ENCODE measurements around the gene FAM184A. TPM values are rescaled to one million over a fixed set of nuclear protein-coding genes. Genes with fewer than 3 reads are reported as not detected.

Gene FAM184A
- total RNA-seq, 1 experiment from 2014 or later = 13.3 TPM

DNA sequence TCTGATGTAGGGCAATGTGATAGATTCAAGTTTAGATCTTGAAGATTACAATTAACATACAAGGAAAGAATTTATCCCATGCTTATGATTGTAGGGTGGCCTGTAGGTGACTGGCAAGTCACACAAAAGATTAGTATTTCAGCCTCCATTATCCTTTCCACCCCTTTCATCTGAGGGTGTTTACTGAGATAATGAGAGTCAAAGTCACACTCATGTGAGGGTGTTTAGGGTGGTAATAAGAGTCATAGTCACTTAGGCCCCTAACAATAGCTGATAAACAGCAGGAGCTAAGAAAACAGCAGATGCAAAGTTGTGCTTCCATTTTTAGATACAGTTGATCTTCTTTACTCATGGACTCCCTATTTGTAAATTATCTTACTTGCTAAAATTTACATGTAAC lies 11.4 kb downstream of the FAM184A start:
- Mint-ChIP-seq H3K36me3 (no peaks in the 10 kb centered on the region), H3K27me3 (ENCODE audit: low read depth) (no peaks in the 10 kb centered on the region), H3K27ac (no peak overlapping the region), H3K4me1 (no peaks in the 10 kb centered on the region; the same call in 1 of the 2 replicates), H3K9me3 (no peaks in the 10 kb centered on the region), H3K4me3 (no peak overlapping the region)
- DNase-seq (ENCODE audit: low spot score) (no peak), ATAC-seq (no peak)
- TF ChIP-seq SP1 (CRISPR knock-in tag; conservative IDR thresholded peaks at IDR 0.05) (no peak), GRHL2 (CRISPR knock-in tag; IDR thresholded peaks at IDR 0.05; ENCODE audit: insufficient replicate concordance, severe bottlenecking) (no peak), ZNF416 (CRISPR knock-in tag; IDR thresholded peaks at IDR 0.05) (no peak), NR1H2 (CRISPR knock-in tag; IDR thresholded peaks at IDR 0.05) (no peak), NR3C1 (CRISPR knock-in tag; conservative IDR thresholded peaks at IDR 0.05; ENCODE audit: low read depth) (no peak), ZNF263 (CRISPR knock-in tag; IDR thresholded peaks at IDR 0.05; ENCODE audit: low read depth) (no peak), ZNF317 (CRISPR knock-in tag; IDR thresholded peaks at IDR 0.05; ENCODE audit: borderline replicate concordance, low read depth) (no peak), GABPB1 (CRISPR knock-in tag; IDR thresholded peaks at IDR 0.05) (no peak), IRF2 (CRISPR knock-in tag; IDR thresholded peaks at IDR 0.05; ENCODE audit: borderline replicate concordance, low read depth) (no peak), MXD4 (CRISPR knock-in tag; IDR thresholded peaks at IDR 0.05; ENCODE audit: borderline replicate concordance) (no peak), RELA (CRISPR knock-in tag; IDR thresholded peaks at IDR 0.05; ENCODE audit: borderline replicate concordance) (no peak)
- TF ChIP-seq, protein P1, sequence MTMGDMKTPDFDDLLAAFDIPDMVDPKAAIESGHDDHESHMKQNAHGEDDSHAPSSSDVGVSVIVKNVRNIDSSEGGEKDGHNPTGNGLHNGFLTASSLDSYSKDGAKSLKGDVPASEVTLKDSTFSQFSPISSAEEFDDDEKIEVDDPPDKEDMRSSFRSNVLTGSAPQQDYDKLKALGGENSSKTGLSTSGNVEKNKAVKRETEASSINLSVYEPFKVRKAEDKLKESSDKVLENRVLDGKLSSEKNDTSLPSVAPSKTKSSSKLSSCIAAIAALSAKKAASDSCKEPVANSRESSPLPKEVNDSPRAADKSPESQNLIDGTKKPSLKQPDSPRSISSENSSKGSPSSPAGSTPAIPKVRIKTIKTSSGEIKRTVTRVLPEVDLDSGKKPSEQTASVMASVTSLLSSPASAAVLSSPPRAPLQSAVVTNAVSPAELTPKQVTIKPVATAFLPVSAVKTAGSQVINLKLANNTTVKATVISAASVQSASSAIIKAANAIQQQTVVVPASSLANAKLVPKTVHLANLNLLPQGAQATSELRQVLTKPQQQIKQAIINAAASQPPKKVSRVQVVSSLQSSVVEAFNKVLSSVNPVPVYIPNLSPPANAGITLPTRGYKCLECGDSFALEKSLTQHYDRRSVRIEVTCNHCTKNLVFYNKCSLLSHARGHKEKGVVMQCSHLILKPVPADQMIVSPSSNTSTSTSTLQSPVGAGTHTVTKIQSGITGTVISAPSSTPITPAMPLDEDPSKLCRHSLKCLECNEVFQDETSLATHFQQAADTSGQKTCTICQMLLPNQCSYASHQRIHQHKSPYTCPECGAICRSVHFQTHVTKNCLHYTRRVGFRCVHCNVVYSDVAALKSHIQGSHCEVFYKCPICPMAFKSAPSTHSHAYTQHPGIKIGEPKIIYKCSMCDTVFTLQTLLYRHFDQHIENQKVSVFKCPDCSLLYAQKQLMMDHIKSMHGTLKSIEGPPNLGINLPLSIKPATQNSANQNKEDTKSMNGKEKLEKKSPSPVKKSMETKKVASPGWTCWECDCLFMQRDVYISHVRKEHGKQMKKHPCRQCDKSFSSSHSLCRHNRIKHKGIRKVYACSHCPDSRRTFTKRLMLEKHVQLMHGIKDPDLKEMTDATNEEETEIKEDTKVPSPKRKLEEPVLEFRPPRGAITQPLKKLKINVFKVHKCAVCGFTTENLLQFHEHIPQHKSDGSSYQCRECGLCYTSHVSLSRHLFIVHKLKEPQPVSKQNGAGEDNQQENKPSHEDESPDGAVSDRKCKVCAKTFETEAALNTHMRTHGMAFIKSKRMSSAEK (CRISPR knock-in tag; IDR thresholded peaks at IDR 0.05; ENCODE audit: borderline replicate concordance) = no peak
- TF ChIP-seq, protein P2, sequence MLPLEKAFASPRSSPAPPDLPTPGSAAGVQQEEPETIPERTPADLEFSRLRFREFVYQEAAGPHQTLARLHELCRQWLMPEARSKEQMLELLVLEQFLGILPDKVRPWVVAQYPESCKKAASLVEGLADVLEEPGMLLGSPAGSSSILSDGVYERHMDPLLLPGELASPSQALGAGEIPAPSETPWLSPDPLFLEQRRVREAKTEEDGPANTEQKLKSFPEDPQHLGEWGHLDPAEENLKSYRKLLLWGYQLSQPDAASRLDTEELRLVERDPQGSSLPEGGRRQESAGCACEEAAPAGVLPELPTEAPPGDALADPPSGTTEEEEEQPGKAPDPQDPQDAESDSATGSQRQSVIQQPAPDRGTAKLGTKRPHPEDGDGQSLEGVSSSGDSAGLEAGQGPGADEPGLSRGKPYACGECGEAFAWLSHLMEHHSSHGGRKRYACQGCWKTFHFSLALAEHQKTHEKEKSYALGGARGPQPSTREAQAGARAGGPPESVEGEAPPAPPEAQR (CRISPR knock-in tag; IDR thresholded peaks at IDR 0.05) = no peak
- TF ChIP-seq, protein P3, sequence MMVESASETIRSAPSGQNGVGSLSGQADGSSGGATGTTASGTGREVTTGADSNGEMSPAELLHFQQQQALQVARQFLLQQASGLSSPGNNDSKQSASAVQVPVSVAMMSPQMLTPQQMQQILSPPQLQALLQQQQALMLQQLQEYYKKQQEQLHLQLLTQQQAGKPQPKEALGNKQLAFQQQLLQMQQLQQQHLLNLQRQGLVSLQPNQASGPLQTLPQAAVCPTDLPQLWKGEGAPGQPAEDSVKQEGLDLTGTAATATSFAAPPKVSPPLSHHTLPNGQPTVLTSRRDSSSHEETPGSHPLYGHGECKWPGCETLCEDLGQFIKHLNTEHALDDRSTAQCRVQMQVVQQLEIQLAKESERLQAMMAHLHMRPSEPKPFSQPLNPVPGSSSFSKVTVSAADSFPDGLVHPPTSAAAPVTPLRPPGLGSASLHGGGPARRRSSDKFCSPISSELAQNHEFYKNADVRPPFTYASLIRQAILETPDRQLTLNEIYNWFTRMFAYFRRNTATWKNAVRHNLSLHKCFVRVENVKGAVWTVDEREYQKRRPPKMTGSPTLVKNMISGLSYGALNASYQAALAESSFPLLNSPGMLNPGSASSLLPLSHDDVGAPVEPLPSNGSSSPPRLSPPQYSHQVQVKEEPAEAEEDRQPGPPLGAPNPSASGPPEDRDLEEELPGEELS (CRISPR knock-in tag; IDR thresholded peaks at IDR 0.05) = no peak
- TF ChIP-seq, protein P4, sequence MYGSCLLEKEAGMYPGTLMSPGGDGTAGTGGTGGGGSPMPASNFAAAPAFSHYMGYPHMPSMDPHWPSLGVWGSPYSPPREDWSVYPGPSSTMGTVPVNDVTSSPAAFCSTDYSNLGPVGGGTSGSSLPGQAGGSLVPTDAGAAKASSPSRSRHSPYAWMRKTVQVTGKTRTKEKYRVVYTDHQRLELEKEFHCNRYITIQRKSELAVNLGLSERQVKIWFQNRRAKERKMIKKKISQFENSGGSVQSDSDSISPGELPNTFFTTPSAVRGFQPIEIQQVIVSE (CRISPR knock-in tag; IDR thresholded peaks at IDR 0.05; ENCODE audit: borderline replicate concordance) = no peak
- TF ChIP-seq, protein P5, sequence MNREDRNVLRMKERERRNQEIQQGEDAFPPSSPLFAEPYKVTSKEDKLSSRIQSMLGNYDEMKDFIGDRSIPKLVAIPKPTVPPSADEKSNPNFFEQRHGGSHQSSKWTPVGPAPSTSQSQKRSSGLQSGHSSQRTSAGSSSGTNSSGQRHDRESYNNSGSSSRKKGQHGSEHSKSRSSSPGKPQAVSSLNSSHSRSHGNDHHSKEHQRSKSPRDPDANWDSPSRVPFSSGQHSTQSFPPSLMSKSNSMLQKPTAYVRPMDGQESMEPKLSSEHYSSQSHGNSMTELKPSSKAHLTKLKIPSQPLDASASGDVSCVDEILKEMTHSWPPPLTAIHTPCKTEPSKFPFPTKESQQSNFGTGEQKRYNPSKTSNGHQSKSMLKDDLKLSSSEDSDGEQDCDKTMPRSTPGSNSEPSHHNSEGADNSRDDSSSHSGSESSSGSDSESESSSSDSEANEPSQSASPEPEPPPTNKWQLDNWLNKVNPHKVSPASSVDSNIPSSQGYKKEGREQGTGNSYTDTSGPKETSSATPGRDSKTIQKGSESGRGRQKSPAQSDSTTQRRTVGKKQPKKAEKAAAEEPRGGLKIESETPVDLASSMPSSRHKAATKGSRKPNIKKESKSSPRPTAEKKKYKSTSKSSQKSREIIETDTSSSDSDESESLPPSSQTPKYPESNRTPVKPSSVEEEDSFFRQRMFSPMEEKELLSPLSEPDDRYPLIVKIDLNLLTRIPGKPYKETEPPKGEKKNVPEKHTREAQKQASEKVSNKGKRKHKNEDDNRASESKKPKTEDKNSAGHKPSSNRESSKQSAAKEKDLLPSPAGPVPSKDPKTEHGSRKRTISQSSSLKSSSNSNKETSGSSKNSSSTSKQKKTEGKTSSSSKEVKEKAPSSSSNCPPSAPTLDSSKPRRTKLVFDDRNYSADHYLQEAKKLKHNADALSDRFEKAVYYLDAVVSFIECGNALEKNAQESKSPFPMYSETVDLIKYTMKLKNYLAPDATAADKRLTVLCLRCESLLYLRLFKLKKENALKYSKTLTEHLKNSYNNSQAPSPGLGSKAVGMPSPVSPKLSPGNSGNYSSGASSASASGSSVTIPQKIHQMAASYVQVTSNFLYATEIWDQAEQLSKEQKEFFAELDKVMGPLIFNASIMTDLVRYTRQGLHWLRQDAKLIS (CRISPR knock-in tag; IDR thresholded peaks at IDR 0.05; ENCODE audit: borderline replicate concordance) = no peak
- TF ChIP-seq, protein P6, sequence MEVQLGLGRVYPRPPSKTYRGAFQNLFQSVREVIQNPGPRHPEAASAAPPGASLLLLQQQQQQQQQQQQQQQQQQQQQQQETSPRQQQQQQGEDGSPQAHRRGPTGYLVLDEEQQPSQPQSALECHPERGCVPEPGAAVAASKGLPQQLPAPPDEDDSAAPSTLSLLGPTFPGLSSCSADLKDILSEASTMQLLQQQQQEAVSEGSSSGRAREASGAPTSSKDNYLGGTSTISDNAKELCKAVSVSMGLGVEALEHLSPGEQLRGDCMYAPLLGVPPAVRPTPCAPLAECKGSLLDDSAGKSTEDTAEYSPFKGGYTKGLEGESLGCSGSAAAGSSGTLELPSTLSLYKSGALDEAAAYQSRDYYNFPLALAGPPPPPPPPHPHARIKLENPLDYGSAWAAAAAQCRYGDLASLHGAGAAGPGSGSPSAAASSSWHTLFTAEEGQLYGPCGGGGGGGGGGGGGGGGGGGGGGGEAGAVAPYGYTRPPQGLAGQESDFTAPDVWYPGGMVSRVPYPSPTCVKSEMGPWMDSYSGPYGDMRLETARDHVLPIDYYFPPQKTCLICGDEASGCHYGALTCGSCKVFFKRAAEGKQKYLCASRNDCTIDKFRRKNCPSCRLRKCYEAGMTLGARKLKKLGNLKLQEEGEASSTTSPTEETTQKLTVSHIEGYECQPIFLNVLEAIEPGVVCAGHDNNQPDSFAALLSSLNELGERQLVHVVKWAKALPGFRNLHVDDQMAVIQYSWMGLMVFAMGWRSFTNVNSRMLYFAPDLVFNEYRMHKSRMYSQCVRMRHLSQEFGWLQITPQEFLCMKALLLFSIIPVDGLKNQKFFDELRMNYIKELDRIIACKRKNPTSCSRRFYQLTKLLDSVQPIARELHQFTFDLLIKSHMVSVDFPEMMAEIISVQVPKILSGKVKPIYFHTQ (CRISPR knock-in tag; IDR thresholded peaks at IDR 0.05) = no peak
- TF ChIP-seq, protein P7, sequence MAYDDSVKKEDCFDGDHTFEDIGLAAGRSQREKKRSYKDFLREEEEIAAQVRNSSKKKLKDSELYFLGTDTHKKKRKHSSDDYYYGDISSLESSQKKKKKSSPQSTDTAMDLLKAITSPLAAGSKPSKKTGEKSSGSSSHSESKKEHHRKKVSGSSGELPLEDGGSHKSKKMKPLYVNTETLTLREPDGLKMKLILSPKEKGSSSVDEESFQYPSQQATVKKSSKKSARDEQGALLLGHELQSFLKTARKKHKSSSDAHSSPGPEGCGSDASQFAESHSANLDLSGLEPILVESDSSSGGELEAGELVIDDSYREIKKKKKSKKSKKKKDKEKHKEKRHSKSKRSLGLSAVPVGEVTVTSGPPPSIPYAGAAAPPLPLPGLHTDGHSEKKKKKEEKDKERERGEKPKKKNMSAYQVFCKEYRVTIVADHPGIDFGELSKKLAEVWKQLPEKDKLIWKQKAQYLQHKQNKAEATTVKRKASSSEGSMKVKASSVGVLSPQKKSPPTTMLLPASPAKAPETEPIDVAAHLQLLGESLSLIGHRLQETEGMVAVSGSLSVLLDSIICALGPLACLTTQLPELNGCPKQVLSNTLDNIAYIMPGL (CRISPR knock-in tag; IDR thresholded peaks at IDR 0.05) = no peak
- TF ChIP-seq, protein P8, sequence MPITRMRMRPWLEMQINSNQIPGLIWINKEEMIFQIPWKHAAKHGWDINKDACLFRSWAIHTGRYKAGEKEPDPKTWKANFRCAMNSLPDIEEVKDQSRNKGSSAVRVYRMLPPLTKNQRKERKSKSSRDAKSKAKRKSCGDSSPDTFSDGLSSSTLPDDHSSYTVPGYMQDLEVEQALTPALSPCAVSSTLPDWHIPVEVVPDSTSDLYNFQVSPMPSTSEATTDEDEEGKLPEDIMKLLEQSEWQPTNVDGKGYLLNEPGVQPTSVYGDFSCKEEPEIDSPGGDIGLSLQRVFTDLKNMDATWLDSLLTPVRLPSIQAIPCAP (CRISPR knock-in tag; IDR thresholded peaks at IDR 0.05) = no peak
- POLR2A ChIA-PET = no interaction called here
- CTCF ChIA-PET = no interaction called here

Data from WTC11 (cell line).